ENCODE measurements around the gene PPP1R10.

DNA sequence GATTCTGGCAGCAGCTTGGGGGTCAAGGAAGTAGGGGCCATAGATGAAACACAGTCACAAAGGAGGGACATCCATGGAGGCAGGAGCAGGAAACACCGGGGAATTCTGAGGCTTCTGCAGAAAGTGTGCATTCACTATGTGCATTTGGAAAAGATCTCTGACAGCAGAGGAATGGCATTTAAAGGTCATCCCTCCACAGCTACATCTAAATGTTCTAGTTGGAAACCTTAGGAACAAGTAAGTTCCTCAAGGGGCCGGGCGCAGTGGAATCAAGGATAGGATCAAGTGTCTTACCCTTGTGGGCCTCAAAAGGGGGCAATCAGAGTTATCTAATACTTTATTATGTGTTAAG, 38.7 kb upstream of the PPP1R10 start:
- TF ChIP-seq ZNF274 (IDR thresholded peaks at IDR 0.05; ENCODE audit: low read depth, low read length) (no peak), YY1 (IDR thresholded peaks at IDR 0.05; ENCODE audit: insufficient read depth, insufficient read length) (no peak)

Data from NT2/D1 (cell line).